Renal cortex interstitium (tissue), 11 donors: ENCODE results near the gene SGCD. TPM values are rescaled to one million over a fixed set of nuclear protein-coding genes. Genes with fewer than 3 reads are reported as not detected.

Source experiments
- DNase-seq, 11 donors: peaks; one replicate each; pipeline ENCODE4 v3.0.0-alpha.2; 2013; ENCODE audit warnings: low read depth in 9 of 11, low spot score in 4 of 11; ENCODE audit errors: extremely low read depth in 1 of 11
- polyA plus RNA-seq, 3 donors: library from polyadenylated mRNA; unstranded; fragments of 120-200 nt; gene quantifications; one replicate each; pipeline ENCODE4 v1.2.1, GENCODE V29; 2013; ENCODE audit not compliant: insufficient read length in 3 of 3

The SGCD gene
- polyA plus RNA-seq, 3 donors: 5.0 to 6.9 (median 5.6) TPM

DNA sequence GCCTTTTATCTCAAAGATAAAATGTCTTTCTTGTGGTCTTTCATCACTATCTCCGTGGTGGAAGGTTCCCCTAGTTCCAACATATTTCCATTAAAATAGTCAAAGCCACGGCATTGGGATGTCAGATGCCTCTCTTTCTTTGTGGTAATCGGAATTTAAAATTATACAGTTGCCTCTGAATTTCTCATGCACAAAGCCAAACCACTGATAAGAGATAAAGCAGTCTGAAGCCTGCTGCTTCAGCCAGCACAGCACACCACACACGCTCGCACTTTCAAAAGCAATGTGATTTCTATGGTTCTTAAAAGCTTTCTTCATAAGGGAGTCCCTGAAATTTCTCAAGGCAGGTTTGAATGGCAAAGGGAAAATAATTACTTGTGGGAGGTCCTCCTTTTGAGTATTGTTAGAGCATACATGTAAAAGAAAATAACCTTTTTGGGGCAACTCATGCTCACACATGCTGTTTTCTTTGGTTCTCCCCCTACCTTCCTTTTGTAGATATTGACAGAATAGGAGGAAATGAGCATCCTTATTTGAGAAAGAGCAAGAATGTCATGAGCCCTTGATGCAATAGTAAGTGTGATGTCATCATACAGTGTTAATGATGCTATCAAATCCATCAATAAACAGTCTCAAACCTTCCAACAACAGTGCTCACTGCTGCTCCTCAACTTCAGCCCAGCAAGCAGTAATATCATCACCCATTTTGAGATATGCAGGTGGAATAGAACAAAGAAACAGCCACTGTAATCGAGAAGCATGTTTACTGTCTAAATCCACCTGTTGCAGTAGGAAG is 437.4 kb downstream of the SGCD start:
- DNase-seq: no peak

DNA sequence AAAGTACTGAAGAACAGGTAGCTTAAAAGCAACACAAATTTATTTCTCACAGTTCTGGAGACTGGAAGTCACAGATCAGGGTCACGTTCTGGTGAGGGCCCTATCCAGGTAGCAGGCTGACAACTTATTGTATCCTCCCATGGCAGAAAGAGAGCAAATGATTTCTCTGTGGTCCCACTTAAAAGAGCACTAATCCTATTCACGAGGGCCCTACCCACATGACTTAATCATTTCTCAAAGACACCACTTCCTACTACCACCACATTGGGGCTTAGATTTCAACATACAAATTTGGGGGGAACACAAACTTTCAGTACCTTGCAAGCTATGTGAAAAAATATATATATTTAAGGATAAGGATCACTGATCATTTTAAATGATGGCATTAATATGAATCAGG is 447.3 kb downstream of the SGCD start:
- no peak for DNase-seq

DNA sequence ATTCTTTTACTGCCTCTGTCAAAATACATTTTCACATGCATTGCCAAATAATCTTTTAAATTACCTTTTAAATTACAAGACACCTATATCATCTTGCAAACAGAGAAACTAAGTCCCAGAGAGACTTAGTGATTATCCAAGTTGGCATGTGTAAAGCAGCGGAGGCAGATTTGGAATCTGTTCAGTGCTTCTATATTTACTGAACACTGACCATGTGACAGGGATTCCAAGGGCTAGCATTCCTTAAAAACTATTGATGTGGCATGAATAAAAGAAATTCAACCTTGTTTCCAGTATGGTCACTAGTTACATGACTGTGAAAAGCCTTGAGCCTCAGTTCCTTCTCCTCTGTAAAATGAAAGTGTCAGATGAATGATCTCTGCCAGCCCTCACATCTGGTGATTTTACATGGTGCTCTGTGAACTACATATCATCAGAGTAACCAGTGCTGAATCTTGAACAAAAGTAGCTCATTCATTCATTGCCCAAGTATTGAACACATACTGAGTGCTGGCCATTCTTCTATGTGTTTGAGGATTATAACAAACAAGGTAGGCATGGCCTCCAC is 451.3 kb downstream of the SGCD start:
- no peak for DNase-seq

DNA sequence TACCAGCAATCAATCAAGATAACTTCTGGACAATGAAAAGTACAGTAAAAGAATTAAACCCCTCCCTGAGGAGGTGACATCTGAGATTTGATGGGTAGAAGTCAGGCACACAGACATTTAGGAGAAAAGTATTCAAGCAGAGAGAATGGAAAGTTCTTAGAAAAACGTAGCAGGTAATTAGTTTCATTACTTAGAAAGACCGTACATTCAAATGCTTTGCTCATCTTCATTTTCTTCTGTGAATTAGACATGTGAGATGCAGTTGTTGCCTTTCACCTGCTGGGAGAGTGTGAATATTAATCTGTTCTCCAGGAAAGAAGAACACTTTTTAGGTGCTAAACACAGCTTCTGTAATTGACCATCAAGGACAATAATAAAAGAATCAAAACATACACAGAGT is 451.8 kb downstream of the SGCD start:
- DNase-seq: no peak

GRCh38 chr5:156779436-156779835 is 452.5 kb downstream of the SGCD start:
- no peak for DNase-seq

GRCh38 chr5:156783092-156783491 is 456.1 kb downstream of the SGCD start:
- no peak for DNase-seq

GRCh38 chr5:156794687-156795086 is 467.7 kb downstream of the SGCD start:
- no peak for DNase-seq

DNA sequence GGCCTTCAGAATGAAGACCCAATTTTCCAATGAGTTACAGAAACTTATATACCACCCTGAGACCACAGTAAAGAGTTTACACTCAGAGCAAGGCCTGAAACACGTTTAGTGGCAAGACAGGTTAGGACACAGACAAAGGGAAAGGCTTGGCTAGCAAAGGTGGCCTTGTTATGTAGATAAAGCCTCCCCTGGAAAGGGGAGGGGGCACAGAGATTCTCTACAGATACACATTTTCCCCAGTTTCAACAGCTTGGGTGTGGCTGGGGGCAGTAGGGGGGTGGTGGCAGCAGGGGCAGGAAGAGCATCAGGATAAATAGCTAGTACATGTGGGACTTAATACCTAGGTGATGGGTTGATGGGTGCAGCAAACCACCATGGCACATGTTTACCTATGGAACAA is 471.2 kb downstream of the SGCD start:
- DNase-seq: no peak

DNA sequence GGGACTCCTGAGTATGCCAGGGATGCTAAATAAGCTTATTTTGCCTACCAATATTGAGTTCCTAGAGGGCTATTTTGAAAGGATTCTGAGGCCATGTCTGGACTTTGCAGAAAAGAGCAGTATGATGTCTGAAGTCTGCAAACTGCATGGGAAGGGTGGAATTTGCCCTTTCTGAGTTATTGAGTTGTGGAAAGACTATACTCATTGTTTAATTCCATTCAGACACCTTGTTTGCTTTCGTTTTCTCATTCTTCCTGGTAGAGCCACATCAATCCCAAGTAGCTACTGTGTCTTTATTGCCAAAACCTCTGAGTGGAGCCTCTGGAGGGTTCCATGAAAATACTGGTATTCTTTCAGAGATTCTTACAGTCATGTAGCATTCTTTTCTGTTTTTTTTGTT is 472.2 kb downstream of the SGCD start:
- no peak for DNase-seq

DNA sequence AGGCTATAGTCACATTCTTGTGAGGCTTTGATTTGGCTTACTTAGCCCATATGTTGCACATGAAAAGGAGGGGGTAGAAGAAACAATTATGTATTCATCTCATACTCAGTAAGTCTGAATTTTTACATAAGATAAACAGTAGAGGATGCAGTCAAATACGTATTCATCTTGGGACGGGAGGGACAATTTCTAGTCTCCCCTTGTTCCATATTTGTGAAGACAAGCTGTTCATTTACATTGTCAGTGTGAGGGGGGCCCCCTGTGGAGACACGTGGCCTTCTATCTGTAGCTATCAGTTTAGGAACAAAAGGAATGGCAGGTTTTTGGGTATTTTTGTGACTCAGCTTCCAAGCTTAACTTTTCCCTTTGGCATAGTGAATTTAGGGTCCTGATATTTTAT is 474.0 kb downstream of the SGCD start:
- DNase-seq: no peak

DNA sequence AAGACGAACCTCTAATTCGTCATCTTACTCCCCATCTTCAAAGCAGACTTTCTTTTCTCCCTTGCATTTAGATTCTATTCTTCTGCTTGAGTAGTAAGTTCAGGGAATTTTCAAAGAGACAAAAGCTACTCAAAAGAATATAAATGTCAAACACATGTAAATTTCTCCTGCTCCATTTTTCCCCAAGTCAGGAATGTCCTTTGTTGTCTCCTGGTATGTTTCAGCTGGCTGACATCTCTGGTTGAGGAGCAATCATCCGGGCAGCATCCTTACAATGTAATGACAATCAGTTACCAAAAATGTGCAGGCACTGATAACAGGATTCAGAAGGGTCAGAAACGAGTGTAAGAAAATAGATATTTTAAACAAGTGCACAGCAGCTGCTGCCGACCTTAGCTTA is 475.5 kb downstream of the SGCD start:
- no peak for DNase-seq

- DNase-seq: no peak
Observed at GRCh38 chr5:156803404-156803803, 476.4 kb downstream of the SGCD start.

DNA sequence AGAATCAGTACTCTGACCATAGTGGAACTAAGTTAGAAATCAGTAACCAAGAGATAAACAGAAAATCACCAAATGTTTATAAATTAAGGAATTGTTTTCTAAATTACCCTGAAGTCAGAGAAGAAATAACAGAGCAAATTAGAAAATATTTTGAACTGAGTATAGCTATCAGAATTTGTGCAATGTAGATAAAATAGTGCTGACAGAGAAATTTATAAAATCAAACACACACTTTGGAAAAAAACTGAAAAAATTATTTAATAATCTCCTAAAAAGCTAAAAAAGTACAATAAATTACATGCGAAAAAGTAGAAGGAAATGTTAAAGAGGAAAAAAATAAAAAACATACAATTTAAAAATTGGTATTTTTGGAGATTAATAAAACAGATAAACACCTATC is 486.0 kb downstream of the SGCD start:
- no peak for DNase-seq

- peak in 6 of 11 donors; percentile 3 to 13 (median 6) for DNase-seq
Observed at GRCh38 chr5:156815988-156816599, 489.1 kb downstream of the SGCD start.
